ENCODE results near the gene SNX24.
"Not testable (repeated sequence)": the region's sequence is repeated elsewhere in the genome, so short reads cannot be mapped to it uniquely, and the experiment has no call there.

Gene SNX24

GRCh38 chr5:122957457-122957856 lies 112.0 kb downstream of the SNX24 start:
- in situ Hi-C loops (cut with HindIII; ENCODE audit: low sequenced_read_pairs): loop anchor here (5.0 kb wide), 1 partner anchor 70 kb away; no protein-coding TSS in a partner anchor

GRCh38 chr5:122959740-122960445 lies 114.5 kb downstream of the SNX24 start:
- in situ Hi-C loops (cut with HindIII; ENCODE audit: low sequenced_read_pairs): loop anchor here (5.0 kb wide), 1 partner anchor 67 kb away; no protein-coding TSS in a partner anchor

- in situ Hi-C loops (cut with HindIII; ENCODE audit: low sequenced_read_pairs): no loop called here
Observed at GRCh38 chr5:122963305-122963704, 117.9 kb downstream of the SNX24 start.

- in situ Hi-C loops (cut with HindIII; ENCODE audit: low sequenced_read_pairs): no loop called here
Observed at GRCh38 chr5:122965111-122965510, 119.7 kb downstream of the SNX24 start.

- in situ Hi-C loops (cut with HindIII; ENCODE audit: low sequenced_read_pairs): no loop called here
Observed at GRCh38 chr5:122967085-122967484, 121.7 kb downstream of the SNX24 start.

- in situ Hi-C loops (cut with HindIII; ENCODE audit: low sequenced_read_pairs): no loop called here
Observed at GRCh38 chr5:122967625-122968024, 122.2 kb downstream of the SNX24 start.

GRCh38 chr5:122968056-122968455 lies 122.6 kb downstream of the SNX24 start:
- in situ Hi-C loops (cut with HindIII; ENCODE audit: low sequenced_read_pairs): not testable (repeated sequence)

- in situ Hi-C loops (cut with HindIII; ENCODE audit: low sequenced_read_pairs): no loop called here
Observed at GRCh38 chr5:122971333-122971732, 125.9 kb downstream of the SNX24 start.

- in situ Hi-C loops (cut with HindIII; ENCODE audit: low sequenced_read_pairs): no loop called here
Observed at GRCh38 chr5:122972877-122973276, 127.5 kb downstream of the SNX24 start.

GRCh38 chr5:122973759-122974158 lies 128.3 kb downstream of the SNX24 start:
- in situ Hi-C loops (cut with HindIII; ENCODE audit: low sequenced_read_pairs): not testable (repeated sequence)

- in situ Hi-C loops (cut with HindIII; ENCODE audit: low sequenced_read_pairs): not testable (repeated sequence)
Observed at GRCh38 chr5:122974251-122974650, 128.8 kb downstream of the SNX24 start.

GRCh38 chr5:122977319-122977718 lies 131.9 kb downstream of the SNX24 start:
- in situ Hi-C loops (cut with HindIII; ENCODE audit: low sequenced_read_pairs): no loop called here

- in situ Hi-C loops (cut with HindIII; ENCODE audit: low sequenced_read_pairs): no loop called here
Observed at GRCh38 chr5:122978068-122978467, 132.7 kb downstream of the SNX24 start.

- in situ Hi-C loops (cut with HindIII; ENCODE audit: low sequenced_read_pairs): no loop called here
Observed at GRCh38 chr5:122978644-122979297, 133.4 kb downstream of the SNX24 start.

GRCh38 chr5:122981846-122982245 lies 136.4 kb downstream of the SNX24 start:
- in situ Hi-C loops (cut with HindIII; ENCODE audit: low sequenced_read_pairs): loop anchor here (5.0 kb wide), 1 partner anchor 45 kb away; no protein-coding TSS in a partner anchor

GRCh38 chr5:122982376-122982775 lies 137.0 kb downstream of the SNX24 start:
- in situ Hi-C loops (cut with HindIII; ENCODE audit: low sequenced_read_pairs): loop anchor here (5.0 kb wide), 1 partner anchor 45 kb away; no protein-coding TSS in a partner anchor

GRCh38 chr5:122984425-122984824 lies 139.0 kb downstream of the SNX24 start:
- in situ Hi-C loops (cut with HindIII; ENCODE audit: low sequenced_read_pairs): loop anchor here (5.0 kb wide), 1 partner anchor 43 kb away; no protein-coding TSS in a partner anchor

GRCh38 chr5:122985006-122985700 lies 139.7 kb downstream of the SNX24 start:
- in situ Hi-C loops (cut with HindIII; ENCODE audit: low sequenced_read_pairs): no loop called here

- in situ Hi-C loops (cut with HindIII; ENCODE audit: low sequenced_read_pairs): no loop called here
Observed at GRCh38 chr5:122985954-122986721, 140.7 kb downstream of the SNX24 start.

- in situ Hi-C loops (cut with HindIII; ENCODE audit: low sequenced_read_pairs): no loop called here
Observed at GRCh38 chr5:122996091-122996490, 150.7 kb downstream of the SNX24 start.

- in situ Hi-C loops (cut with HindIII; ENCODE audit: low sequenced_read_pairs): no loop called here
Observed at GRCh38 chr5:122997294-122997693, 151.9 kb downstream of the SNX24 start.

Data from endothelial cell of hepatic sinusoid (primary cell).